Osteocyte (in vitro differentiated cells): ENCODE results near the gene PCNT. TPM values are rescaled to one million over a fixed set of nuclear protein-coding genes. Genes with fewer than 3 reads are reported as not detected.

Source experiments
- DNase-seq: peaks from one replicate; pipeline ENCODE4 v3.0.0; 2021; ENCODE audit warnings: mixed read lengths; ENCODE audit not compliant: unreplicated experiment; ENCODE audit errors: extremely low spot score
- H3K27ac Mint-ChIP-seq: one replicate; pipeline ENCODE4 v1.8.0; 2021; ENCODE audit warnings: mild to moderate bottlenecking, mixed read lengths; ENCODE audit not compliant: unreplicated experiment
- H3K27me3 Mint-ChIP-seq: one replicate; pipeline ENCODE4 v1.8.0; 2021; ENCODE audit warnings: mixed read lengths; ENCODE audit not compliant: unreplicated experiment
- H3K36me3 Mint-ChIP-seq: one replicate; pipeline ENCODE4 v1.8.0; 2021; ENCODE audit warnings: mixed read lengths; ENCODE audit not compliant: unreplicated experiment
- H3K4me1 Mint-ChIP-seq: one replicate; pipeline ENCODE4 v1.8.0; 2021; ENCODE audit warnings: mixed read lengths; ENCODE audit not compliant: unreplicated experiment
- H3K4me3 Mint-ChIP-seq: one replicate; pipeline ENCODE4 v1.8.0; 2021; ENCODE audit warnings: mild to moderate bottlenecking, moderate library complexity, mixed read lengths; ENCODE audit not compliant: unreplicated experiment
- H3K9me3 Mint-ChIP-seq: one replicate; pipeline ENCODE4 v1.8.0; 2021; ENCODE audit warnings: mixed read lengths; ENCODE audit not compliant: unreplicated experiment
- total RNA-seq: library from RNA; stranded (reverse); gene quantifications from 2 replicates; pipeline ENCODE4 v1.2.1, GENCODE V29; 2021
- TF ChIP-seq, protein P1 (sequence below): fragments of 200-600 bp; sonication (generic); IDR thresholded peaks from 2 replicates; pipeline ENCODE4 v1.5.0; 2021; ENCODE audit warnings: antibody characterized with exemption, mild to moderate bottlenecking, moderate library complexity

Gene PCNT
- total RNA-seq, 1 donor from 2014 or later, result 38.9 TPM

DNA sequence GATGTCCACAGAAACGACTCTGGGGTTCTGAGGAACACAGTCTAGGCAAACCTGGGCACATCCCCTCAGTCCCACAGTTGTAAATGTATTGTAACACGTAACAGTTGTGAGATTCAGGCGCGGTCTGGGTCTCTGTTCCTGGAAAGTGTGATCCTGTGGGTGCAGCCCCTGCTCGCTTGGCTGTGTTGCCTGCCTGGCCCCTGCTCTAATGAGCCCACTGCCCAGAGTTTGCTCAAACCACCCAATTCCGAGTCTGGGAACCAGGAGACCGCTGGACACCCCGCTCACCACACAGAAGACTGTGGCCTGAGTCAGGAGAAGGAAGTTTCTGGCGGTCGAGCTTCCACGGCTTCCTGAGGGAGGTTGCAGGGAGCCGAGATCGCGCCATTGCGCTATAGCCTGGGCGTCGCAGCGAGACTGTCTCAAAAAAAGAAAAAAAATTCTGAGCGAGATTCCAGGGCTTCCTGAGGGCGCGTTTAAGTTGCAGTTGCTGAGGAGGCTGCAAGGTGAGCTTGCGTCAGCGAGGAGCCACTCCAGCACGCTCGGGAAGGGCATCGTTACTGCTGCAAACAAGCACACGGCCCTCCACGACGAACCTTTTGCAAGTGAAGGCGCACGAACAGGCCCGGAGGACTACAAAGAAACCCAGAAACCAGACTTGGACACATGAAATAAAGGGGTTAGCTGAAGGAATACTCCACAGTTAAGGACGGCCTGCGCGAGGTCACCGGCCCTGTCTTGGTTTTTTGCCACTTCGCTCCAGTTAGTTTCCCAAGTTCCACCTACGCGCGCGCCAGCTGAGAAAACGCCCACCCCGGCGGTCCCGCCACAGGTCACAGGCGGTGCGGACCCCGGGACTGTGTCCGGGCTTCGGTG, 1.4 kb upstream of the PCNT start:
- H3K36me3 Mint-ChIP-seq, result peaks cover 9% of the 10 kb centered on the region
- H3K27me3 Mint-ChIP-seq, result no peaks in the 10 kb centered on the region
- peak overlapping the region; percentile 84 for H3K27ac Mint-ChIP-seq
- peak overlapping the region; percentile 95 for H3K4me3 Mint-ChIP-seq
- peaks cover 43% of the 10 kb centered on the region for H3K4me1 Mint-ChIP-seq
- TF ChIP-seq, protein P1, sequence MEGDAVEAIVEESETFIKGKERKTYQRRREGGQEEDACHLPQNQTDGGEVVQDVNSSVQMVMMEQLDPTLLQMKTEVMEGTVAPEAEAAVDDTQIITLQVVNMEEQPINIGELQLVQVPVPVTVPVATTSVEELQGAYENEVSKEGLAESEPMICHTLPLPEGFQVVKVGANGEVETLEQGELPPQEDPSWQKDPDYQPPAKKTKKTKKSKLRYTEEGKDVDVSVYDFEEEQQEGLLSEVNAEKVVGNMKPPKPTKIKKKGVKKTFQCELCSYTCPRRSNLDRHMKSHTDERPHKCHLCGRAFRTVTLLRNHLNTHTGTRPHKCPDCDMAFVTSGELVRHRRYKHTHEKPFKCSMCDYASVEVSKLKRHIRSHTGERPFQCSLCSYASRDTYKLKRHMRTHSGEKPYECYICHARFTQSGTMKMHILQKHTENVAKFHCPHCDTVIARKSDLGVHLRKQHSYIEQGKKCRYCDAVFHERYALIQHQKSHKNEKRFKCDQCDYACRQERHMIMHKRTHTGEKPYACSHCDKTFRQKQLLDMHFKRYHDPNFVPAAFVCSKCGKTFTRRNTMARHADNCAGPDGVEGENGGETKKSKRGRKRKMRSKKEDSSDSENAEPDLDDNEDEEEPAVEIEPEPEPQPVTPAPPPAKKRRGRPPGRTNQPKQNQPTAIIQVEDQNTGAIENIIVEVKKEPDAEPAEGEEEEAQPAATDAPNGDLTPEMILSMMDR, result no peak
- no peak for DNase-seq
- H3K9me3 Mint-ChIP-seq, result no peaks in the 10 kb centered on the region

DNA sequence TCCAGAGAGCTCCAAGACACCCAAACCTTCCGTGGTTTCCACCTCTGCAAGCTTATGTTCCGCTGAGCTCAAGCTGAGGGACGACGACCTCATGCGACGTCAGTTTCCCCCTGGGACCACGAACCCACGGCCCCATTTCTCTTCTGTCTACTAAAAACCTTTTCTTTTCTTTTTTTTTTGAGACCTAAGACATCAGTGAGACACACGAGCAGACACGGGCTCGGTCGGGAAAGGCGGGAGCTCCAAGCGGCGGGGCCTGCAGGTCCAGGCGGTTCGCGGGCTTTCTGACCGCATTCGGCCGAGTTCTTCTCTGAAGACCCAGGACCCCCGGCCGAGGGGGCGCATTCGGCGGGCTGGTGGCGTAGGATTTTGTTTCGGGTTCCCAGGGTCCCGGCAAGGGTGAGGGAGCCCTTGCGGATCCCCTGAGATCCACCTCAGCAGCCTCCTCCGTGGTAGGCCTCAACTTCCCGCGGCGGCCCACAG, 688 bp upstream of the PCNT start:
- peaks cover 11% of the 10 kb centered on the region for H3K36me3 Mint-ChIP-seq
- H3K9me3 Mint-ChIP-seq, result no peaks in the 10 kb centered on the region
- no peaks in the 10 kb centered on the region for H3K27me3 Mint-ChIP-seq
- TF ChIP-seq, protein P1, result no peak
- peak overlapping the region; percentile 84 for H3K27ac Mint-ChIP-seq
- peak overlapping the region; percentile 95 for H3K4me3 Mint-ChIP-seq
- H3K4me1 Mint-ChIP-seq, result peaks cover 43% of the 10 kb centered on the region
- DNase-seq, result no peak

DNA sequence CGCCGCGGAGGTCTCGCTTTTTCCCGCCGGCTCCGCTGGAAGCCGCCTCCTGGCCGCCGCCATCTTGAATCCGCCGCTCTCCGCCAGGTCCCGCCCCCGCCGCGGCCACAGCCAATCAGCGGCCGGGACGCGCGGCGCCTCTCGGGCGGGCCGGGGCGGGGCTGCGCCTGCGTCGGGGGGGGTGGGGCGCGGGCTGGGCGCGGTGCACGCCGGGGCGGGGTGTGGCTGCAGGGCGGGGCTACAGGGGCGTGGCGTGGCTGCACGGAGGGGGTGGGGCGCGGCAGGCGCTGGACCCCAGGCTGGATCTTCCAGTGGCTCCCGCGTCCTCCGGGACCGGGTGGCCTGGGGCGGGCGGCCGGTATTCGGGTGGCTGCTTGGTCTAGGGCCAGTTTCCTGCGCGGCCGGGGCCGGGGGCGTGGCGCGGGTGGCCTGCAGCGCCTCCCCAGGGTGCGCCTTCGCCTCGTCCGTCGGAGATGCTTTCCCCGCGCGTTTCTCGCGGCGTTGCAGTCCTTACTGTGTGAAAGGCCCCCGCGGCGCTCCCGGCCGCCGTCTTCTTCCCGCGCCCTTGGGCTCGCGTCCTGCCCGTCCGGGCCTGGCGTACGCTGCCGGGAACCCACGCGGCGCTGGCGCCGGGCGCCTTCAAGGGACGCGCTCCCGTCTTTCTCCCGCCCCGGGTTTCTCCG, 575 bp downstream of the PCNT start:
- peak; percentile 95 for DNase-seq
- peak overlapping the region; percentile 95 for H3K4me3 Mint-ChIP-seq
- H3K36me3 Mint-ChIP-seq, result peaks cover 17% of the 10 kb centered on the region
- TF ChIP-seq, protein P1, result no peak
- no peaks in the 10 kb centered on the region for H3K9me3 Mint-ChIP-seq
- no peaks in the 10 kb centered on the region for H3K27me3 Mint-ChIP-seq
- peak overlapping the region; percentile 97 for H3K27ac Mint-ChIP-seq
- peaks cover 43% of the 10 kb centered on the region for H3K4me1 Mint-ChIP-seq

DNA sequence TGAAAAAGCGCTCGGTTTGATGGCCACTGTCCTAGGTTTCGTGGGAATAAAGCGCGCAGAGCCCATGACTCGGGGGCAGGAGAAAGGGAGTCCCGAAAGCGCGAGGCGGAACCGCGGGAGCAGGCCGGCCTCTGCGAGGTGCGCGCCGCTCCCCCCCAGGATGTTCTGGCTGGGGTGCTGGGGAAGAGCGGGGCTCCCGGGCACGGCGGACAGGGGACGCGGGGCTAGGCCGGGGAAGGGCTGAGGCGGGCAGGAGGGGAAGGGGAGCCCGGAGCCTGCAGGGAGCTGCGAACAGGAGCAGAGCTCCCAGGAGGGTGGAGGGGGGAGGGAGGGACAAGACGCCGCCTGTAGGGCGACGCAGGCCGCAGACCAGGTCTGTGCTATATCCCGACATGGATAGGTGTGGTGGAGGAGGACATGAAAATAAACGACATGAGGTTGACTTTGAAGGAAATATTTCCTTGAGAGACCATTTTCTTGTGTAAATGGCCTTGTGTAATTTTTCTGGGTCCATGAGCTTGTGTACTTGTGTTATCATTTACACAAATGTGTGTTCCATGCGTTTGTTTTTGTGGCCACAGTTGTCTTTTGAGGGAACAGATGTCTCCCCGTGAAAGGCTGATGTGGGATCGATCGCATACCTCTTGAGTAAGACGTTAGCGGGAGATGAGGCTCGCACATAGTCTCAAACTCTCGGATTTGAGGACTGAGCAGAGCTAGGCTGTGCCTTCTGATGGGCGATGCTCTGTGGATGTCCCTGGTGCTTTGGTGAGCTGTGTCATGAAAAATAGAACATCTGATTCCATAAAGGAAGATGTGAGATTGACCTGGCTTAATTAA, 1.3 kb downstream of the PCNT start:
- no peak for DNase-seq

More for the DNA sequence above, 1.3 kb downstream of the PCNT start:
- TF ChIP-seq, protein P1, result peak; percentile 41
- H3K36me3 Mint-ChIP-seq, result peaks cover 19% of the 10 kb centered on the region
- no peaks in the 10 kb centered on the region for H3K27me3 Mint-ChIP-seq
- H3K27ac Mint-ChIP-seq, result peak overlapping the region; percentile 81
- no peaks in the 10 kb centered on the region for H3K9me3 Mint-ChIP-seq
- peaks cover 42% of the 10 kb centered on the region for H3K4me1 Mint-ChIP-seq
- peak overlapping the region; percentile 79 for H3K4me3 Mint-ChIP-seq
